Cortex of kidney (tissue), 1 donor: ENCODE results near the gene LHFPL2.

Experiments
- DNase-seq: peaks from one replicate; lab custom pipeline; 2025; lab: John Stamatoyannopoulos, UW

The LHFPL2 gene

GRCh38 chr5:78523314-78524193, 125.0 kb downstream of the LHFPL2 start:
- no peak for DNase-seq

GRCh38 chr5:78522476-78523260, 125.9 kb downstream of the LHFPL2 start:
- no peak for DNase-seq

GRCh38 chr5:78521455-78521854, 127.1 kb downstream of the LHFPL2 start:
- no peak for DNase-seq

- DNase-seq: no peak
Measured at GRCh38 chr5:78519198-78519941, 129.2 kb downstream of the LHFPL2 start.

- no peak for DNase-seq
Measured at GRCh38 chr5:78518365-78519197, 130.0 kb downstream of the LHFPL2 start.

- no peak for DNase-seq
Measured at GRCh38 chr5:78515670-78516069, 132.9 kb downstream of the LHFPL2 start.

- no peak for DNase-seq
Measured at GRCh38 chr5:78514427-78515330, 133.9 kb downstream of the LHFPL2 start.

- no peak for DNase-seq
Measured at GRCh38 chr5:78513441-78513840, 135.1 kb downstream of the LHFPL2 start.

GRCh38 chr5:78512435-78512834, 136.1 kb downstream of the LHFPL2 start:
- no peak for DNase-seq

- DNase-seq: no peak
Measured at GRCh38 chr5:78511121-78511906, 137.3 kb downstream of the LHFPL2 start.

- no peak for DNase-seq
Measured at GRCh38 chr5:78509884-78510769, 138.4 kb downstream of the LHFPL2 start.

- DNase-seq: no peak
Measured at GRCh38 chr5:78509145-78509865, 139.3 kb downstream of the LHFPL2 start.

- DNase-seq: no peak
Measured at GRCh38 chr5:78508186-78508765, 140.3 kb downstream of the LHFPL2 start.

- no peak for DNase-seq
Measured at GRCh38 chr5:78507531-78507930, 141.0 kb downstream of the LHFPL2 start.

GRCh38 chr5:78506261-78507024, 142.1 kb downstream of the LHFPL2 start:
- DNase-seq: no peak

- DNase-seq: no peak
Measured at GRCh38 chr5:78505860-78506259, 142.7 kb downstream of the LHFPL2 start.
